Measurements from ENCODE around the gene VWCE.

VWCE gene

GRCh38 chr11:61281581-61282250 is 13.4 kb downstream of the VWCE start:
- DNase-seq (ENCODE audit: low read depth), result peak; percentile 26

GRCh38 chr11:61280883-61281580 is 14.1 kb downstream of the VWCE start:
- no peak for DNase-seq (ENCODE audit: low read depth)

GRCh38 chr11:61279934-61280659 is 15.0 kb downstream of the VWCE start:
- DNase-seq (ENCODE audit: low read depth), result no peak

- DNase-seq (ENCODE audit: low read depth), result no peak
These were observed 17.1 kb downstream of the VWCE start for GRCh38 chr11:61278001-61278470.

GRCh38 chr11:61277186-61278000 is 17.7 kb downstream of the VWCE start:
- no peak for DNase-seq (ENCODE audit: low read depth)

- no peak for DNase-seq (ENCODE audit: low read depth)
These were observed 19.9 kb downstream of the VWCE start for GRCh38 chr11:61275191-61275590.

- DNase-seq (ENCODE audit: low read depth), result no peak
These were observed 21.0 kb downstream of the VWCE start for GRCh38 chr11:61274084-61274483.

- DNase-seq (ENCODE audit: low read depth), result no peak
These were observed 21.7 kb downstream of the VWCE start for GRCh38 chr11:61273178-61274078.

GRCh38 chr11:61272731-61273130 is 22.4 kb downstream of the VWCE start:
- DNase-seq (ENCODE audit: low read depth), result no peak

GRCh38 chr11:61270354-61271076 is 24.6 kb downstream of the VWCE start:
- DNase-seq (ENCODE audit: low read depth), result peak; percentile 59

- no peak for DNase-seq (ENCODE audit: low read depth)
These were observed 26.4 kb downstream of the VWCE start for GRCh38 chr11:61268588-61269250.

GRCh38 chr11:61267437-61267841 is 27.7 kb downstream of the VWCE start:
- DNase-seq (ENCODE audit: low read depth), result no peak

- DNase-seq (ENCODE audit: low read depth), result peak; percentile 26
These were observed 28.5 kb downstream of the VWCE start for GRCh38 chr11:61266602-61267001.

- no peak for DNase-seq (ENCODE audit: low read depth)
These were observed 29.8 kb downstream of the VWCE start for GRCh38 chr11:61265357-61265756.

GRCh38 chr11:61264795-61265194 is 30.3 kb downstream of the VWCE start:
- no peak for DNase-seq (ENCODE audit: low read depth)

- no peak for DNase-seq (ENCODE audit: low read depth)
These were observed 30.7 kb downstream of the VWCE start for GRCh38 chr11:61264371-61264770.

GRCh38 chr11:61259363-61259762 is 35.8 kb downstream of the VWCE start:
- no peak for DNase-seq (ENCODE audit: low read depth)

- no peak for DNase-seq (ENCODE audit: low read depth)
These were observed 36.6 kb downstream of the VWCE start for GRCh38 chr11:61258546-61258945.

- DNase-seq (ENCODE audit: low read depth), result no peak
These were observed 38.2 kb downstream of the VWCE start for GRCh38 chr11:61256710-61257482.
